Adrenal gland (tissue), 12 donors: Measurements from ENCODE around the gene CDC42EP1. TPM values are rescaled to one million over a fixed set of nuclear protein-coding genes. Genes with fewer than 3 reads are reported as not detected.

Source experiments
- DNase-seq, 7 donors: peaks; one replicate each; pipeline ENCODE4 v3.0.0-alpha.2; 2019 to 2020
- H3K27ac ChIP-seq, 5 donors: fragments of 200-600 bp; sonication (generic) in 4 of 5; 1 replicate in 3 of 5; 2 replicates in 2 of 5; pipeline versions ENCODE4 v1.5.1 to v1.8.0; 2016 to 2020; ENCODE audit warnings: mild to moderate bottlenecking in 1 of 5
- H3K27me3 ChIP-seq: fragments of 200-600 bp; 2 replicates; pipeline ENCODE4 v1.8.0; 2021
- H3K36me3 ChIP-seq, 2 donors: fragments of 200-600 bp; replicated peaks in 1 of 2; 1 replicate in 1 of 2; 2 replicates in 1 of 2; pipeline versions ENCODE4 v1.5.1 to v1.8.0; 2018 to 2022
- H3K4me1 ChIP-seq, 2 donors: fragments of 200-600 bp; replicated peaks in 1 of 2; 1 replicate in 1 of 2; 2 replicates in 1 of 2; pipeline versions ENCODE4 v1.5.1 to v1.8.0; 2018 to 2021
- H3K4me3 ChIP-seq, 4 donors: fragments of 200-600 bp; sonication (generic) in 3 of 4; one replicate each; pipeline ENCODE4 v1.5.1; 2016 to 2018
- H3K9me3 ChIP-seq, 3 donors: fragments of 200-600 bp; sonication (generic) in 1 of 3; replicated peaks in 1 of 3; 1 replicate in 2 of 3; 2 replicates in 1 of 3; pipeline versions ENCODE4 v1.5.1 to v1.8.0; 2016 to 2021
- CTCF ChIP-seq, 6 experiments: fragments of 450-650 bp in 4 of 6; fragments of 200-600 bp in 2 of 6; sonication (generic) in 1 of 6; IDR thresholded peaks; 1 replicate in 5 of 6; 2 replicates in 1 of 6; pipeline versions ENCODE4 v1.5.1 to v1.8.0; 2016 to 2021; ENCODE audit warnings: antibody characterized with exemption in 6 of 6, mild to moderate bottlenecking in 2 of 6, moderate library complexity in 1 of 6
- POLR2A ChIP-seq, 2 donors: fragments of 450-650 bp; IDR thresholded peaks; one replicate each; pipeline ENCODE4 v1.6.1; 2017; ENCODE audit warnings: antibody characterized with exemption in 2 of 2, mild to moderate bottlenecking in 2 of 2, moderate library complexity in 1 of 2
- WGBS, 4 donors: extraction: QIAGEN DNeasy Blood & Tissue Kit in 2 of 4; methylation state at CpG; one replicate each; pipeline versions ENCODE4 v1.1.5 to v1.1.7; 2013 to 2017; 5-methylcytosine and 5-hydroxymethylcytosine counted together
- intact Hi-C, 2 donors: fragments of 100-400 bp; cut with DNase I; formaldehyde crosslinking; loops; one replicate each; pipeline versions ENCODE4 v1.14.1 to v1.15.0; 2022 to 2023
- polyA plus RNA-seq, 3 donors: library from polyadenylated mRNA; stranded (reverse); fragments of 200-250 nt in 2 of 3; fragments of 350-450 nt in 1 of 3; fragmentation: Illumina TruSeq in 1 of 3; extraction: RNeasy Lipid Tissue Mini Kit (QIAGEN cat#74804) in 1 of 3; gene quantifications; one replicate each; pipeline ENCODE4 v1.2.3, GENCODE V29; 2013 to 2014
- total RNA-seq, 9 donors: library from RNA; depleted of rRNA in 4 of 9; stranded (reverse); fragments of >200 nt in 4 of 9; fragments of 120-200 nt in 1 of 9; fragmentation: NEBNext Ultra II Directional in 1 of 9; extraction: Animal tissue kit (Norgen Biotek cat#: 25700) in 1 of 9; gene quantifications; one replicate each; pipeline versions ENCODE4 v1.1.0 to v1.2.4, GENCODE V29; 2013 to 2023
- donor health status: healthy with polysubstance abuse.
- donor health status: Bipolar disorder and iron deficiency.
- donor health status: DM: yes; HTN: yes; CAD: no.
- donor health status: DM: no; HTN: no; CAD: no.
- donor health status: DM: no; HTN: no; CAD: no.
- donor health status: DM: yes; HTN: yes; CAD: no.

CDC42EP1 gene
- total and polyA plus RNA-seq, 12 donors = 9.2 to 159 (median 92.8) TPM

GRCh38 chr22:37561212-37562048 is 1.1 kb downstream of the CDC42EP1 start:
- Histone ChIP-seq H3K27ac (peak overlapping the region; percentile 89 to 99 (median 99)), H3K4me1 (peaks cover 56 to 60% of the 10 kb centered on the region in 2 donors), H3K36me3 (peaks cover 0 to 8% of the 10 kb centered on the region in 2 donors), H3K9me3 (no peaks in the 10 kb centered on the region), H3K4me3 (peak overlapping the region; percentile 46 to 97 (median 72)), H3K27me3 (no peaks in the 10 kb centered on the region)
- peak; percentile 91 to 97 (median 94) for DNase-seq
- 1 to 2% (median 1%) methylated on average over 27 to 56 of the region's 56 CpGs for WGBS, 4 donors
- intact Hi-C loops = no loop called here
- TF ChIP-seq POLR2A (IDR thresholded peaks at IDR 0.05) (peak; percentile 12 to 63), CTCF (IDR thresholded peaks at IDR 0.05) (peak; percentile 59 to 85 (median 81))

- peaks cover 0 to 17% of the 10 kb centered on the region in 2 donors for H3K36me3 ChIP-seq
- H3K27ac ChIP-seq = peak overlapping the region; percentile 89 to 99 (median 99)
- WGBS, 4 donors = 57 to 63% (median 60%) methylated on average over 9 to 14 of the region's 14 CpGs
- peak in 1 of 7 donors; percentile 17 for DNase-seq
- intact Hi-C loops = no loop called here
- H3K4me3 ChIP-seq = peak overlapping the region in 2 of 4 donors; percentile 70 to 97
- H3K9me3 ChIP-seq = no peaks in the 10 kb centered on the region
- TF ChIP-seq CTCF (IDR thresholded peaks at IDR 0.05) (no peak), POLR2A (IDR thresholded peaks at IDR 0.05) (no peak)
- H3K27me3 ChIP-seq = no peaks in the 10 kb centered on the region
- peaks cover 61 to 64% of the 10 kb centered on the region in 2 donors for H3K4me1 ChIP-seq
These were observed 2.0 kb downstream of the CDC42EP1 start for GRCh38 chr22:37562049-37562875.

GRCh38 chr22:37563153-37564081 is 3.1 kb downstream of the CDC42EP1 start:
- Histone ChIP-seq H3K4me3 (peak overlapping the region in 2 of 4 donors; percentile 3 to 37), H3K4me1 (peaks cover 69 to 71% of the 10 kb centered on the region in 2 donors), H3K36me3 (peaks cover 0 to 25% of the 10 kb centered on the region in 2 donors), H3K9me3 (no peaks in the 10 kb centered on the region), H3K27ac (peak overlapping the region; percentile 89 to 99 (median 99)), H3K27me3 (no peaks in the 10 kb centered on the region)
- 16 to 27% (median 21%) methylated on average over 8 to 14 of the region's 14 CpGs for WGBS, 4 donors
- intact Hi-C loops = no loop called here
- TF ChIP-seq POLR2A (IDR thresholded peaks at IDR 0.05) = peak; percentile 10 to 60
- no peak for TF ChIP-seq CTCF (IDR thresholded peaks at IDR 0.05)
- DNase-seq = peak; percentile 90 to 96 (median 95)
